ENCODE results near the gene P2RY12. TPM values are rescaled to one million over a fixed set of nuclear protein-coding genes. Genes with fewer than 3 reads are reported as not detected.

Gene P2RY12
- total and polyA plus RNA-seq, 2 of the 4 experiments (the other 2 are of a cell fraction) = not detected

- no peak overlapping the region for H3K14ac ChIP-seq (replicated peaks; ENCODE audit: low read depth, low read length)
- no peak overlapping the region for H3K9ac ChIP-seq (ENCODE audit: low read depth, low read length)
- no peaks in the 10 kb centered on the region for H3K9me3 ChIP-seq (ENCODE audit: control insufficient read depth, insufficient read depth, low read length)
- POLR2A ChIA-PET (ENCODE audit: unreplicated experiment) = no interaction called here
- H2AFZ ChIP-seq (replicated peaks; ENCODE audit: low read length, poor library complexity) = no peak overlapping the region
- no peak overlapping the region for H3K18ac ChIP-seq (ENCODE audit: low read depth, low read length)
- no peak overlapping the region for H4K91ac ChIP-seq (ENCODE audit: insufficient read depth, low read depth, low read length)
- dilution Hi-C loops (cut with HindIII; ENCODE audit: low sequenced_read_pairs, unreplicated experiment) = no loop called here
- H3K56ac ChIP-seq (ENCODE audit: extremely low read depth, insufficient read depth, low read length) = no peak overlapping the region
- H4K20me1 ChIP-seq (ENCODE audit: insufficient read depth, low read length) = no peaks in the 10 kb centered on the region
- no TSS peak for BruUV-seq (replicated peaks)
- no peak overlapping the region for H2BK15ac ChIP-seq (ENCODE audit: low read depth, low read length)
- H4K5ac ChIP-seq (ENCODE audit: low read depth, low read length) = no peak overlapping the region
- H2AK5ac ChIP-seq (ENCODE audit: low read depth, low read length) = no peak overlapping the region
- no peak overlapping the region for H4K8ac ChIP-seq (ENCODE audit: low read depth in 2 of 2, low read length in 2 of 2)
- H2BK20ac ChIP-seq (ENCODE audit: low read depth, low read length) = no peak overlapping the region
- H3K4ac ChIP-seq (ENCODE audit: low read depth, low read length) = no peak overlapping the region
- no peak overlapping the region for H2BK5ac ChIP-seq (ENCODE audit: low read depth, low read length, poor library complexity, severe bottlenecking)
- ATAC-seq (ENCODE audit: low read depth) (no peak), DNase-seq (no peak)
- H2BK120ac ChIP-seq (ENCODE audit: low read depth, low read length) = no peak overlapping the region
- H3K27me3 ChIP-seq (ENCODE audit: control insufficient read depth, insufficient read depth, low read length) = no peaks in the 10 kb centered on the region
- in situ Hi-C loops (cut with MboI; ENCODE audit: low sequenced_read_pairs) = no loop called here
- no peak for TF ChIP-seq RCOR1 (IDR thresholded peaks at IDR 0.05; ENCODE audit: insufficient replicate concordance, low read length)
- no peak for TF ChIP-seq NFE2L2 (IDR thresholded peaks at IDR 0.05; ENCODE audit: low read depth, low read length)
- TF ChIP-seq, protein P1, sequence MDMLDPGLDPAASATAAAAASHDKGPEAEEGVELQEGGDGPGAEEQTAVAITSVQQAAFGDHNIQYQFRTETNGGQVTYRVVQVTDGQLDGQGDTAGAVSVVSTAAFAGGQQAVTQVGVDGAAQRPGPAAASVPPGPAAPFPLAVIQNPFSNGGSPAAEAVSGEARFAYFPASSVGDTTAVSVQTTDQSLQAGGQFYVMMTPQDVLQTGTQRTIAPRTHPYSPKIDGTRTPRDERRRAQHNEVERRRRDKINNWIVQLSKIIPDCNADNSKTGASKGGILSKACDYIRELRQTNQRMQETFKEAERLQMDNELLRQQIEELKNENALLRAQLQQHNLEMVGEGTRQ (IDR thresholded peaks at IDR 0.05; ENCODE audit: low read depth, low read length) = no peak
- TF ChIP-seq RFX5 (IDR thresholded peaks at IDR 0.05; ENCODE audit: low read depth, low read length) = no peak
- TF ChIP-seq ELK1 (IDR thresholded peaks at IDR 0.05; ENCODE audit: borderline replicate concordance, low read depth, low read length) = no peak
- TF ChIP-seq, protein P2, sequence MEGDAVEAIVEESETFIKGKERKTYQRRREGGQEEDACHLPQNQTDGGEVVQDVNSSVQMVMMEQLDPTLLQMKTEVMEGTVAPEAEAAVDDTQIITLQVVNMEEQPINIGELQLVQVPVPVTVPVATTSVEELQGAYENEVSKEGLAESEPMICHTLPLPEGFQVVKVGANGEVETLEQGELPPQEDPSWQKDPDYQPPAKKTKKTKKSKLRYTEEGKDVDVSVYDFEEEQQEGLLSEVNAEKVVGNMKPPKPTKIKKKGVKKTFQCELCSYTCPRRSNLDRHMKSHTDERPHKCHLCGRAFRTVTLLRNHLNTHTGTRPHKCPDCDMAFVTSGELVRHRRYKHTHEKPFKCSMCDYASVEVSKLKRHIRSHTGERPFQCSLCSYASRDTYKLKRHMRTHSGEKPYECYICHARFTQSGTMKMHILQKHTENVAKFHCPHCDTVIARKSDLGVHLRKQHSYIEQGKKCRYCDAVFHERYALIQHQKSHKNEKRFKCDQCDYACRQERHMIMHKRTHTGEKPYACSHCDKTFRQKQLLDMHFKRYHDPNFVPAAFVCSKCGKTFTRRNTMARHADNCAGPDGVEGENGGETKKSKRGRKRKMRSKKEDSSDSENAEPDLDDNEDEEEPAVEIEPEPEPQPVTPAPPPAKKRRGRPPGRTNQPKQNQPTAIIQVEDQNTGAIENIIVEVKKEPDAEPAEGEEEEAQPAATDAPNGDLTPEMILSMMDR (conservative IDR thresholded peaks at IDR 0.05; ENCODE audit: low read depth, low read length) = no peak
- no peak for TF ChIP-seq SMC3 (IDR thresholded peaks at IDR 0.05; ENCODE audit: low read depth, low read length)
- TF ChIP-seq CEBPB (IDR thresholded peaks at IDR 0.05; ENCODE audit: low read depth, low read length) = no peak
- no peak for TF ChIP-seq POLR2A (IDR thresholded peaks at IDR 0.05; ENCODE audit: low read depth, low read length)
- no peak for TF ChIP-seq MAFK (IDR thresholded peaks at IDR 0.05; ENCODE audit: low read depth, low read length)
- no peak for TF ChIP-seq BHLHE40 (IDR thresholded peaks at IDR 0.05; ENCODE audit: low read depth, low read length)
- TF ChIP-seq MAZ (IDR thresholded peaks at IDR 0.05; ENCODE audit: borderline replicate concordance, low read depth, low read length) = no peak
- no peak for TF ChIP-seq RAD21 (IDR thresholded peaks at IDR 0.05; ENCODE audit: low read length)
- no peak for TF ChIP-seq FOS (IDR thresholded peaks at IDR 0.05; ENCODE audit: low read depth, low read length)
- no peak for TF ChIP-seq CHD1 (IDR thresholded peaks at IDR 0.05; ENCODE audit: low read depth, low read length)
- TF ChIP-seq MXI1 (IDR thresholded peaks at IDR 0.05; ENCODE audit: borderline replicate concordance, low read depth, low read length) = no peak
- H3K27ac ChIP-seq (ENCODE audit: insufficient read depth, low read length) = no peak overlapping the region
- intact Hi-C loops (cut with micrococcal nuclease) = no loop called here
- no peak overlapping the region for H2AK9ac ChIP-seq (replicated peaks; ENCODE audit: low read depth, low read length, poor library complexity)
- WGBS, 2 experiments (ENCODE audit: extremely low coverage in 2 of 2, insufficient read length in 1 of 2) = no CpG with 5 or more reads among the region's 4 CpGs
- no peaks in the 10 kb centered on the region for H3K9me1 ChIP-seq (ENCODE audit: insufficient read depth, low read length)
- no peaks in the 10 kb centered on the region for H3K36me3 ChIP-seq (ENCODE audit: control insufficient read depth, insufficient read depth, low read length)
- H3K23ac ChIP-seq (ENCODE audit: low read depth, low read length) = no peak overlapping the region
- no peak overlapping the region for H3K4me3 ChIP-seq (ENCODE audit: insufficient read depth, low read depth, low read length)
- CTCF ChIA-PET = interaction anchor here (0.5 to 0.9 kb wide), 4 partner anchors 11 to 66 kb away, joined by 3 read pairs; no protein-coding TSS in a partner anchor
- H3K79me1 ChIP-seq (ENCODE audit: low read depth in 1 of 2, low read length in 2 of 2) = no peaks in the 10 kb centered on the region
- no peak overlapping the region for H3K4me2 ChIP-seq (ENCODE audit: low read depth, low read length)
- peaks cover 3% of the 10 kb centered on the region; the same call in 1 of the 2 replicates for H3K4me1 ChIP-seq (ENCODE audit: control insufficient read depth, insufficient read depth, low read length)
These were observed 32.9 kb downstream of the P2RY12 start for GRCh38 chr3:151351648-151352047.
